PFSK-1 (cell line): Measurements from ENCODE around the gene GUCD1.

Source experiments
- POLR2AphosphoS5 ChIP-seq: IDR thresholded peaks from 2 replicates; pipeline ENCODE4 v1.6.1; 2012; ENCODE audit warnings: low read depth, mild to moderate bottlenecking, control low read depth, low read length, moderate library complexity
- REST ChIP-seq, 2 experiments: IDR thresholded peaks; 2 replicates each; pipeline versions ENCODE4 v1.6.1 to v1.8.0; 2011 to 2012; ENCODE audit warnings: low read depth in 2 of 2, low read length in 2 of 2, control low read depth in 1 of 2, inconsistent platforms in 1 of 2, mild to moderate bottlenecking in 1 of 2, moderate library complexity in 1 of 2; ENCODE audit not compliant: insufficient read depth in 1 of 2
- SIN3A ChIP-seq: IDR thresholded peaks from 2 replicates; pipeline ENCODE4 v1.6.1; 2012; ENCODE audit warnings: mild to moderate bottlenecking, low read length, moderate library complexity, borderline replicate concordance; ENCODE audit not compliant: insufficient read depth
- TAF1 ChIP-seq: IDR thresholded peaks from 2 replicates; pipeline ENCODE4 v1.6.1; 2012; ENCODE audit warnings: low read length, control low read depth, borderline replicate concordance; ENCODE audit not compliant: insufficient read depth

GRCh38 chr22:24507716-24508115 is 47.2 kb downstream of the GUCD1 start:
- TF ChIP-seq POLR2AphosphoS5 (no peak), REST (IDR thresholded peaks at IDR 0.05; ENCODE audit: insufficient read depth in 1 of 2, low read depth in 2 of 2, low read length in 2 of 2) (no peak), SIN3A (no peak), TAF1 (no peak)
